NB4 (cell line): ENCODE measurements around the gene SULT4A1.
"Not testable (repeated sequence)": the region's sequence is repeated elsewhere in the genome, so short reads cannot be mapped to it uniquely, and the experiment has no call there.

Experiments used
- DNase-seq: peaks from one replicate; pipeline ENCODE4 v3.0.0; 2010; ENCODE audit warnings: low read depth
- H3K4me3 ChIP-seq: one replicate; pipeline ENCODE4 v1.5.1; 2011; ENCODE audit warnings: mild to moderate bottlenecking, low read depth, low read length, moderate library complexity
- MYC ChIP-seq: IDR thresholded peaks from 2 replicates; pipeline ENCODE4 v1.6.1; 2011; ENCODE audit warnings: low read depth, low read length
- POLR2A ChIP-seq: IDR thresholded peaks from 2 replicates; pipeline ENCODE4 v1.6.1; 2011; ENCODE audit warnings: mild to moderate bottlenecking; ENCODE audit not compliant: insufficient read length; ENCODE audit errors: extremely low read depth
- TF ChIP-seq, protein P1 (sequence below): IDR thresholded peaks from one replicate; pipeline ENCODE4 v1.5.1; 2012; ENCODE audit warnings: low read depth, low read length
- TF ChIP-seq, protein P2 (sequence below): IDR thresholded peaks from 2 replicates; pipeline ENCODE4 v1.6.1; 2011; ENCODE audit warnings: low read depth, low read length

Gene SULT4A1

DNA sequence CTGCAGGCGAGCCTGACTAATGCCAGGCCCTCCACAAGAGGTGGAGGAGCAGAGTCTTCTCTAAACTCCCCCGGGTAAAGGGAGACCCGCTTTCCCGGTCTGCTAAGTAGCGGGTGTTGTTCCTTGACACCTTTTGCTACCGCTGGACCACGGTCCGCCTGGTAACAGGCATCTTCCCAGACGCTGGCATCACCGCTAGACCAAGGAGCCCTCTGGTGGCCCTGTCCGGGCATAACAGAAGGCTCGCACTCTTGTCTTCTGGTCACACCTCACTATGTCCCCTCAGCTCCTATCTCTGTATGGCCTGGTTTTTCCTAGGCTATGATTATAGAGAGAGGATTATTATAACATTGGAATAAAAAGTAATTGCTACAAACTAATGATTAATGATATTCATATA lies 42.1 kb upstream of the SULT4A1 start:
- not testable (repeated sequence) for DNase-seq, H3K4me3 ChIP-seq
- TF ChIP-seq, protein P1, sequence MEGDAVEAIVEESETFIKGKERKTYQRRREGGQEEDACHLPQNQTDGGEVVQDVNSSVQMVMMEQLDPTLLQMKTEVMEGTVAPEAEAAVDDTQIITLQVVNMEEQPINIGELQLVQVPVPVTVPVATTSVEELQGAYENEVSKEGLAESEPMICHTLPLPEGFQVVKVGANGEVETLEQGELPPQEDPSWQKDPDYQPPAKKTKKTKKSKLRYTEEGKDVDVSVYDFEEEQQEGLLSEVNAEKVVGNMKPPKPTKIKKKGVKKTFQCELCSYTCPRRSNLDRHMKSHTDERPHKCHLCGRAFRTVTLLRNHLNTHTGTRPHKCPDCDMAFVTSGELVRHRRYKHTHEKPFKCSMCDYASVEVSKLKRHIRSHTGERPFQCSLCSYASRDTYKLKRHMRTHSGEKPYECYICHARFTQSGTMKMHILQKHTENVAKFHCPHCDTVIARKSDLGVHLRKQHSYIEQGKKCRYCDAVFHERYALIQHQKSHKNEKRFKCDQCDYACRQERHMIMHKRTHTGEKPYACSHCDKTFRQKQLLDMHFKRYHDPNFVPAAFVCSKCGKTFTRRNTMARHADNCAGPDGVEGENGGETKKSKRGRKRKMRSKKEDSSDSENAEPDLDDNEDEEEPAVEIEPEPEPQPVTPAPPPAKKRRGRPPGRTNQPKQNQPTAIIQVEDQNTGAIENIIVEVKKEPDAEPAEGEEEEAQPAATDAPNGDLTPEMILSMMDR = peak; percentile 19

DNA sequence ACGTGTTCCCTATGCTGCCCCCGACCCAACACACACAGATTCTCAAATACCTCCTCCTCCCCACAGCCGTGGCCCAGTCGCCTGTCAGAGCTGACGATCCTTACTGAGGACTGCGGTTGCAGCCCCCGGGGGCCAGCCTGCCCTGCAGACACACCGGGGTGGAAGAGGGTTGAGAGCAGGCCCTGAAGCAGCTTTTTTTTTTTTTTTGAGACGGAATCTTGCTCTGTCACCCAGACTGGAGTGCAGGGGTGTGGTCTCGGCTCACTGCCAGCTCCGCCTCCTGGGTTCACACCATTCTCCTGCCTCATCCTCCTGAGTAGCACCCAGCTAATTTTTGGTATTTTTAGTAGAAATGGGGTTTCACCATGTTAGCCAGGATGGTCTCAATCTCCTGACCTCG lies 40.7 kb upstream of the SULT4A1 start:
- not testable (repeated sequence) for H3K4me3 ChIP-seq, DNase-seq

DNA sequence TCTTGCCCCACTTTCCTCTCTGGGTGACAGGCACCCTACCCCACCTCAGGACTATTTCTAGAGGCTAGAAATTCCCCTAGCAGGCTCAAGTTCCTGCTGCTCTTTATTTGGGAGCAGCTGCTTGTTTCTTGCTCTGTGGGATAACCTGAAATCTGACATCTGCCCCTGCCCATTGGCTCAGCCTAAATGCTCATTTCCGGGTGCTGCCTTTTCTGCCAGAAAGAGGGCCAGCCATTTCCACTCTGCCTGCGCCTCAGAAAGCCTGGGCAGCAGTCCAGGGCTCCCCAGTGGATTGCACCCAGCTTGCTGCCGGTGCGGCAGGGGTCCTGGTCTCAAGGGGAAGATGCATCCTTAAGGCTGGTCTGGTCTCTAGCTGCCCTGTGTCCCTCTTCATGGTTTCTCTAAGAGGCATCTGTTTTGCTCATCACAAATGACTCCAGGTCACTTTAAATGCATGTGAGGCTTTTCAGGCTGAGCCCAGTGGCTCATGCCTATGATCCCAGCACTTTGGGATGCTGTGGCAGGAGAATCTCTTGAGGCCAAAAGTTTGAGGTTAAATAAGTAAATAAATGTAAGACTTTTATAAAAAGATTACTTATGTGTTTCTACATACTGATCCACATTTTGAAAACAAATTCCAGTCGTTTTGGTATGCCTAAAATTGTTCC lies 39.8 kb upstream of the SULT4A1 start:
- no peak for DNase-seq
- TF ChIP-seq POLR2A = no peak
- H3K4me3 ChIP-seq = no peak overlapping the region

DNA sequence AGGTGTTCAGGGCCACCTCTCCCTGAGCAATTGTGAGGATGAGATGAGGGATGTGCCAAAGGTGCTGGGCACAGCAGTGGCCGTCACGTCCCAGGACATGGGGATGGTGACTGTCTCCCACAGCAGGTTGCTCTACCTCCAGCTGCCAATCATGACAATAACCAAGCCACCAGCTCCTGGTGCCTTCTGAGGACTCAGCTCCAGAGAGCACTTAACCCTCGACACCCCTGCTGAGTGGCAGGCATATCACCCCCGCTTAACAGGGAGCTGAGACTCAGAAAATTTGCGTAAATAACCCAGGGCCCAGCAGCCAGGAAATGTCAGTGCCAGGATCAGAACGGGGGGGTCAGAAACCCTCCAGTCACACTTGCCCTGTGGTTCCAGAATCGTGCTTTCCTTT lies 37.9 kb upstream of the SULT4A1 start:
- TF ChIP-seq, protein P1 = no peak
- TF ChIP-seq POLR2A (no peak), MYC (no peak)
- TF ChIP-seq, protein P2, sequence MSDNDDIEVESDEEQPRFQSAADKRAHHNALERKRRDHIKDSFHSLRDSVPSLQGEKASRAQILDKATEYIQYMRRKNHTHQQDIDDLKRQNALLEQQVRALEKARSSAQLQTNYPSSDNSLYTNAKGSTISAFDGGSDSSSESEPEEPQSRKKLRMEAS = no peak
- DNase-seq = no peak
- no peak overlapping the region for H3K4me3 ChIP-seq

DNA sequence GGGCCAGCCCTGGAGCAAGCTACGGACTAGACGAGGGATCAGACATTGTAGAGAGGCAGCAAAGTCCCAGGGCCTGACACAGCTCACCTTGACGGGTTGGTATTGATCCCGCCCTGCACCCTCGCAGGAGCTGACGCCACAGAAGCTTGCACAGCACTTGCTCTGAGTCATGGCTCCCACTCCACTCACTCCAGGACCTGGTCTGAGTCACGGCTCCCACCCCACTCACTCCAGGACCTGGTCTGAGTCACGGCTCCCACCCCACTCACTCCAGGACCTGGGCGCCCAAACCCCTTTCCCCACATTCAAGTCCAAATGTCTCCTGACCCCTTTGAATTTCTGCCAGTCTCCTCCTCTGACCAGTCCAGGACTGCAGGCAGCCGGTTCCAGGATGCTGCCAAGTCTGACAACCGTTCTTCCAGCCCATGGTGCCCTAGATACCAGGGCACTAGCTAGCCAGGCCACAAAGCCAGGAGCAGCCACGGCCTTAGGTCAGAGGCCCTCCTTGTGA lies 35.5 kb upstream of the SULT4A1 start:
- H3K4me3 ChIP-seq = no peak overlapping the region
- TF ChIP-seq MYC (no peak), POLR2A (no peak)
- TF ChIP-seq, protein P2 = no peak
- TF ChIP-seq, protein P1 = no peak
- no peak for DNase-seq

DNA sequence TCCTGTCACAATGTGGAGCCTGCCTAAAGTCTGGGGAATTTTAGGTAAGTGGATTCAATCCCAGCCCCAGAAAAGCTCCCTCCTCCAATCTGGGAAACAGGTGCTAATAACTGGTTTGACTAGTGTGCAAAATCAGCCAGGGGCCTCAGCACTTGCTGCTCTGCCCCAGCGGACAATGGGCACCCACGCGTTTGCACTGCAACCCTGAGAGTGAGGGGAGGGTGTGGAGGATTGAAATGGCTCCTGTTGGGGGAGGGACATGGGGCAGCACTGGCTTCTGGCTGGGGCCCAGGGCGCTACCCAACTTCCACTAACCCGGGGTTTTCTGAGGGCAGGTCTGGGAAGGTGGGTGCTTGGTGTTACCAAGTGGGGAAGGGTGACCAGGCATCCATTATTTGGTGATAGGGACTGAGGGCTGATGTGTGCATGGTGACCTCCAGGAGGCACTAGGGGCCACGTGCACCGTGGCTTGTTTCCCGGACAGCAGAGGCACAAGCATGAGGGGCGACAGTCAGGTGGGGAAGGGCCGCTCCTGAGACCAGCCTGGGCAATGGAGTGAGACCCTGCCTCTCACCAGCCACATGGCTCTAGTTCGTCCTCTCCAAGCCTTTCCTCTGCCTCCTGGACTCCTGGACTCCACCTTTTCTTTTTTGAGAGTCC lies 33.8 kb upstream of the SULT4A1 start:
- no peak for DNase-seq

More for the DNA sequence above, 33.8 kb upstream of the SULT4A1 start:
- H3K4me3 ChIP-seq = no peak overlapping the region
- no peak for TF ChIP-seq POLR2A
- TF ChIP-seq, protein P2 = 0 out of 2 replicates have a peak, but pooled peaks have one; percentile 16
- TF ChIP-seq, protein P1 = peak; percentile 14
- TF ChIP-seq MYC = no peak
